Stimulated activated CD4-positive, alpha-beta T cell treated with anti-CD3 and anti-CD28 coated beads, Interleukin-4, amount 100 ng/mL, for 48 hours (primary cell): Measurements from ENCODE around the gene SLC9A8.
"Not testable (repeated sequence)": the region's sequence is repeated elsewhere in the genome, so short reads cannot be mapped to it uniquely, and the experiment has no call there.

Experiments
- DNase-seq, 2 donors: peaks; one replicate each; pipeline ENCODE4 v3.0.0-alpha.2; 2020; ENCODE audit warnings: low read depth in 2 of 2

Gene SLC9A8

DNA sequence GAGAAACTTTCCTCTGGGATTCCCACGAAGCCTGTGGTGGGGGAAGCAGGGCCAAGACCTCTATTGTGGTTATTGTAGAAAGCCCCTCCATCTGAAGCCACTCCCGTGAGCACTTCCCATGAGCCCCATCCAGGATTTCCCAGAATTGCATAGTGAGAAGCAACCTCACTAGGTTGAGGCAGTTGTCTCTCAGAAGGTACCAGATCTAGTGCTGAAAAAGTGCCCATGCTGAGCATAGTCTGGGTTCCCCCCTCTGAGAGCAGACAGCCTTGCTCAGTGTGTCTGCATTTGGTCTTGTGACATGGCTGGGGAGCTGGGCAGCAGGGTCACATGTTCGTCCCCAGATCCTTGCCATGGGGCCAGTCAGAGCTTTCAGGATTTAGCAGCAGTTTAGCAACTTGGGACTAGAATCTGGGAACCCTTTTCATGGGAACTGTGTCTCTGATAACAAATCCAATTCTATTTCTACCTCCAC lies 38.6 kb downstream of the SLC9A8 start:
- DNase-seq: no peak

DNA sequence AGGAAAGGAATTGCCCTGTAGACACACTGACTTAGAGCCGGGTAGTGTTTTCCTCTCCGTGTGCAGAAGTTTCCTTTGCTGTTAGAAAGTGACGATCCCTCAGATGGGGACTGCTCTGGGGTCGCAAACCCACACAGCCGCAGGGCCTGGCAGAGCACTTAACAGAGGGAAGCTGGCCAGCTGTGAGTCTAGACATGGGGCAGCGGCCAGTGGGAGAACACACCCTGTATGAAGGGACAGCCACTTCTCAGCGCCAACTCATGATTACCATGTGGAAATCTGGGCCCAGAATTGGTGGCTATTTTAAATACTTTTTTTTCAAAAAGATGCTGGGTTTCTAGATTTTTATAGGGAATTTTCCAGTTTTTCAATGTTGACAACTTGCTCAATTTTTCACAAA lies 39.4 kb downstream of the SLC9A8 start:
- no peak for DNase-seq

DNA sequence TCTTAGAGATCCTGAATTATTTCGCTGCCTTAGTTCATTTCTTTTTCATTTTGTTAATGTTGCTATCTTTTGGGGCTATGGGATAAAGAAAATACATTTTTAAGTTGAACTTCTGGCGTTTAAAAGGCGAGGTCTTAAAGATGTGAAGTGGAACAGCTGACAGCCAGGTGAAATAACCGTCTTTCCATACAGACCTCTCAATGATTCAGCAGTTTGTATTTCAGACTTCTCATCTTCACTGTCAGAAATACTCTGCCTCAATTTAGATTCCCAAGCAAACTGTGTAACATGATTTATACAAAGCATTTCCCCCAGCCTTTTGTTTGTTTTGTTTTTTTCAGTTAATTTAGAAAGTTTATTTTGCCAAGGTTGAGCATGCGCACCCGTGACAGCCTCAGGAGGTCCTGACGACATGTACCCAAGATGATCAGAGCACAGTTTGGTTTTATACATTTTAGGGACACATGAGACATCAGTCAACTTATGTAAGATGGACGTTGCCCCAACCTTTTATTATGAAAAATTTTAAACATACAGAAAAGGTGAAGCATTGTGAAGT lies 40.0 kb downstream of the SLC9A8 start:
- no peak for DNase-seq

DNA sequence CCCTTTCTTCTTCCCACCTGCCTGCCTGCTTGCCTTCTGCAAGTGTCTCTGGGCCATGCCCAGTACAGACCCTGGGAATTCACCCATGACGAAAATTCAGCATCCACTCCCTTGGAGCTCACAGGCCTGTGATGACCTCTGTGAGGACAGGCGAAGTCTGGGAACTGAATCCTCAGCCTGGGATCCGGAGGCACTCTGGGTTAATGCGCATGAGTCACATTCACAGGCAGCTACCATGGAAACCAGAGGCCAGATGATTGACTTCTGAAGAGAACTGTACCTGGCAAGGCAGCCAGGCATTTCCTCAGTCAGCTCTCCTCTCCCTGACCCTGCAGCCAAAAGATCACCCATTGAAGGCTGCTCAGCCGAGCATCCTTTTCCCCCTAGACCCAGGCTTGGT lies 41.0 kb downstream of the SLC9A8 start:
- no peak for DNase-seq

DNA sequence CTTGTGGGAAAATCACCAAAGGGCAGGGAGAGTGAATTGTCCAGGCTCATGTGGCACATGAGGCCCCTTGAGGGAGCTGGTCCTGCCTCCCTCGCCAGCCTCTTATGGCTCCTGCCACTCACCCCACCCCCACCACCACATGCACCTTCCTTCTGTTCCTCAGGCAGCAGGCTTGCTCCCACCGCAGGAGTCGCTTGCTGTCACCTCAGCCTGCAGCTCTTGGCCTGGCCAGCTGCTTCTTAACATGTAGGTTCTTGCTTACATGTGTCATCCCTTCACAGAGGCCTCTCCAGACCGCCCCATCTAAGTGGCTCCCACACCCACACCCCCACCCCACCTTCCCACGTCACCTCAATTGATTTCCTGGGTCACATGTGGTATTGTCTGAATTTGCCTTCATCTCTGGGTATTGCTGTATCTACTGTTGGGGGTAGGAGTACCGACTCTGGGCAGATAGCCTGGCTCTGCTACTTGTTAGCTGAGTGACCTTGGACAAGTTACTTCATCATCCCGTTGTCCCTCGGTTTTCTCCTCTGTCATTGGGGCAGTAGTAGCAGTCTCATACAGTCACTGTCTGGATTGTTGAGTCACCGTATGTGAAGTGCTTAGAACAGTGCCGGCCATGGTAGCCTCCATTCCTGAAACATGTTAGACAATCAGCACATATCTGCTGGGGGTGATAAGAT lies 41.7 kb downstream of the SLC9A8 start:
- no peak for DNase-seq

DNA sequence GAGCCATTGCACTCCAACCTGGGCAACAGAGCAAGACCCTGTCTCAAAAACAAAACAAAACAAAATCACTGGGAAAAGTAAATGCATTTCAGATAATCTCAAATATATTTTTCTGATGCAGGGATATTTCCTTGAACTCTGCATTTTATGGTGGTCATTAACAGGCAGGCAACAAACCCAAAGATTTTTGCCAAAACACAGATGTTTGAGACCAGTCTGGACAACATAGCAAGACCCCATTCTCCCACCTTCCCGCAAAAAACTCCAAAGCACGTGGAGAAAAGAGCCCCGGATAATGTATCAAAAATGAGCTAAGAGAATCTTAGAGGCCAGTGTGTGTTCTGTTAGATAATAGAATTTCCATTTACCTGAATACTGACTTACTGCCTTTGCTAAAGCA lies 44.3 kb downstream of the SLC9A8 start:
- DNase-seq: no peak

DNA sequence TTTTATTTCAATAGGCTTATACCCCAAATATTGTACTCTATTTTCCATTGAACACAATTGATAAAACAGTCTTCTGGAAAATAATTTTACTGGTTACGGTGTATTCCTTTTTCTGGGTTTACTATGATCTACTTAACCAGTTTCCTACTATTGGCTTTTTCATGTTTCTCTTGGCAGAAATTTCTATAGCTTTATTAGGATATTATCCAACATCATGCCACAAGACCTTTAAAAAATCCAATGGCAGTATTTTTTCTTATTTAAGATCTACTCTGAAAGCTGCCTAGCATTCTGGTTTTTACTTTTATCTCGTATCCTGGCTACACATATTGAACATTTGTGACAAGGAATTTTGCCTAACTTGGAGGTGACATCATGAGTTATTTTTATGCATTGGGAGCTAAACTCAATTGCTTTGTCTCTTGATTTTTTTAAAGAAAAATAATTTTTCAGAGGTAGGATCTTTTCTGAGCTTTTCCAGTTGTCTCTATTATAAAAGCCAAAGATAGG lies 45.5 kb downstream of the SLC9A8 start:
- no peak for DNase-seq

DNA sequence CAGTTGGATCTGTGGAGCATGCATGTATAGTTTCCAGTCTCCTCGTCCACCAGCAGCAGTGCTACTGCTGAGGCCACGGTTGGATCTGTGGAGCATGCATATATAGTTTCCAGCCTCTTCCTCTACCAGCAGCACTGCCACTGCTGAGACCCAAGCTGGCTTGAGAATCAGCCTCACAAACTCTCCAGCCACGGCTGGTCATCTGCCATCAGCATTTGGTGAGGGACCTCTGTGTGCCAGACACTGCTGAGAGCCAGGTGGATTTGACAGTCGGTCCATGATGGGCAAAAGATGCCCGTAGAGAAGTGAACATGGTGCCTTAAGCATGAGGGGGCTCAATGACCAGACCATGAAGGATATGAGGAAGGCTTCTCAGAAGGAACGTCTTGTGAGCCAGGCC lies 46.4 kb downstream of the SLC9A8 start:
- no peak for DNase-seq

DNA sequence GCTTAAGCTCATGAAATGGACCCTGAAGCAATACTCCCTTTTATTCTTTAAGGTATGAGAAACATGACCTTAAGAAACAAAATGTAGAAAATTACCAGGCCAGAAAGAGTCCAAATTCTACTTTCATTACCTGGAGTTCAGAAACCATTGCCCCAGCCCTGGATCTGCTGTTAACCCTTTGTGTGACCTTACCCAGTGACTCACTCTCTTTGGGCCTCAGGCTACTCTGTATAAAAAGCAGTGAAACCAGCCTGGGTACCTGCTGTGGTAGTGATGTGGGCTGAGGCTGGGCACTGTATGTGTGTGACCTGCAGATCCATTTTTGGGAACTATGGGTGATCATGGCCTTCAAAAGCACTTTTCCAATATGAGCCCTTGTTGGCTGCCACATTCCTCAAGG lies 47.2 kb downstream of the SLC9A8 start:
- no peak for DNase-seq

DNA sequence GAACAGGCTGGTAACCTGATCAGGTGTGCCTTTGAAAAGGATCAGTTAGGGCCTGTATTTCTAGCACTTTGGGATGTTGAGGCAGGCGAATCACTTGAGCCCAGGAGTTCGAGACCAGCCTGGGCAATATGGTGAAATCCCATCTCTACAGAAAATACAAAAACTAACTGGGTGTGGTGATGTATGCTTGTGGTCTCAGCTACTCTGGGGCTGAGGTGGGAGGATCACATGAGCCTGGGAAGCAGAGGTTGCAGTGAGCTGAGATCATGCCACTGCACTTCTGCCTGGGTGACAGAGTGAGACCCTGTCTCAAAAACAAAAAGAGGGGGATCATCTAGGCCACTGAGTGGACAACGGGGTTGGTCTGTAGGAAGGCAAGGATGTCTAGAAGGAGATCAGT lies 48.6 kb downstream of the SLC9A8 start:
- DNase-seq: not testable (repeated sequence)

DNA sequence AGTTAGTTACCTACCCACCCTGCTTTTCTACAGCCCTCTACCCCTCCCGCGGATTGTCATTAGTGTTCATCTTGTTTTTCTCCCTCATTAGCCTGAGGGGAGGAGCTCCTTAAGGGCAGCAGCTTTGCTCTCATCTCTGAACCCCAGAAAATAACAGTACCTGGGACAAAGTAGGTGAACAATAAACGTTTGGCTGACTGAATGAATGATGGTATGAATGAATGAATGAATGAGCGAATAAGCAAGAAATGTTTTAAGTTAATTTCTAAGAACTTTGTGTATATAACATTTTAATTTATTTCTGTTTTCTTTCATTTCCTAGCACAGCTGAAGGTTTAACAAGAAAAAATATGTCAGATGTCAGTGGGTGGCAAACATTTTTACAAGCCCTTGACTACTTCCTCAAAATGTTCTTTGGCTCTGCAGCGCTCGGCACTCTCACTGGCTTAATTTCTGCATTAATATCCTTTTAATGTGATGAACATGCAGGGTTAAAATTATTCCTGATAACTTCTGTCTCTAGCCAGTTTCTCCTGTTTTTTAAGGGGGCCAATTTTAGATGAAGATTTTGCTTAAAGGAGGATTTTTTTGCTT lies 50.1 kb downstream of the SLC9A8 start:
- DNase-seq: no peak

DNA sequence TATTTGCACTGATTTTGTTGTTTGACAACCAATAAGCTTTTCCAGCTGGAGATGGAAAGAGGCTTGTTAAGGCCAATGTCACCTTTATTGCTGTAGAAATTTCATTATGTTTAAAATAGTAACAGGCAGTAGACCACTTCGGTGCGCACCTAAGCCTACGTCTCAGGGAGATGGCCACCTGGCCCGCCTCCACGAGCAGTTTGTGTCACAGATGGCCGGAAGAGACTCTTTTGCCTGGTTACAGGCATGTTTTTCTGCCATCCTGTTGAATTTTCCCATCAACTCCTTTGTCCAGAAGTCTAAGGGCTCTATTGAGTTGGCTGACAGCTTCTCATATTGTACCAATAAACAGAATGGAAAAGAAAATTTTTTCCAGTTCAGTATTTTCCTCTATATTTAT lies 51.0 kb downstream of the SLC9A8 start:
- no peak for DNase-seq

DNA sequence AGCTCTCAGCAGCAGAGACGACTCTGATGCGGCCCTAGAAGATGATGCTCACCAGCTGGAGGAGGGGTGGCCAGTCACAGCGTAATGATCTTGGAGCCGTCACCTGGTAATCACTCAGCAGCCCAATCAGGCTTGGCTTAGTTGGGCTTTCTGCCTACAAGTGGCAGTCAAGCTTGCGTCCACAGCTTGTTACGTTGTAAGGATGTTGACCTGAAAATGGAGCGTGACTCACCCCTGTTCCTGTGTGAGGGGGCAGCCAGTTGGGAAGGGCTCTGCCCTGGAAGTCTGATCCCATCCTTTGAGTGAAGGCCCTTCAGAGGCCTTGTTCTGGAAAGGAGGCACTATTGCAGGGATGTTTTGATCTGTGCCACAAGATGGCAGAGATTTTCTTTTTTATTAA lies 52.9 kb downstream of the SLC9A8 start:
- no peak for DNase-seq

DNA sequence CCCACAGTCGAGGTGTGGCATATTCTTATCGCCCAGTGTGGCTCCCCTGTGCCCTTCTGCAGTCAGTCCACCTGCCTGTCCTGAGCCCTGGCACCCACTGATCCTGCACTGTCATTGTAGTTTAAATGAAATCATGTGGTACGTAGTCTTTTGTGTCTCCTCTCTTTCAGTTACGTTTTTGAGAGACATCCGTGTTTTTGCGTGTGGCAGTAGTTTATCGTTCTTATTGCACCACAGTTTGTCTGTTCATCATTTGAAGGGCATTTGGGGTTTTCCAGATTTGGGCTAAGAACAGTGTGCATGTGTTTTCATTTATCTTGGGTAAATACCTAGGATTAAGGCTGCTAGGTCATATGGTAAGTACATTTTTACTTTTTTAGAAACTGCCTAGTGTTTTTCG lies 53.4 kb downstream of the SLC9A8 start:
- DNase-seq: no peak

DNA sequence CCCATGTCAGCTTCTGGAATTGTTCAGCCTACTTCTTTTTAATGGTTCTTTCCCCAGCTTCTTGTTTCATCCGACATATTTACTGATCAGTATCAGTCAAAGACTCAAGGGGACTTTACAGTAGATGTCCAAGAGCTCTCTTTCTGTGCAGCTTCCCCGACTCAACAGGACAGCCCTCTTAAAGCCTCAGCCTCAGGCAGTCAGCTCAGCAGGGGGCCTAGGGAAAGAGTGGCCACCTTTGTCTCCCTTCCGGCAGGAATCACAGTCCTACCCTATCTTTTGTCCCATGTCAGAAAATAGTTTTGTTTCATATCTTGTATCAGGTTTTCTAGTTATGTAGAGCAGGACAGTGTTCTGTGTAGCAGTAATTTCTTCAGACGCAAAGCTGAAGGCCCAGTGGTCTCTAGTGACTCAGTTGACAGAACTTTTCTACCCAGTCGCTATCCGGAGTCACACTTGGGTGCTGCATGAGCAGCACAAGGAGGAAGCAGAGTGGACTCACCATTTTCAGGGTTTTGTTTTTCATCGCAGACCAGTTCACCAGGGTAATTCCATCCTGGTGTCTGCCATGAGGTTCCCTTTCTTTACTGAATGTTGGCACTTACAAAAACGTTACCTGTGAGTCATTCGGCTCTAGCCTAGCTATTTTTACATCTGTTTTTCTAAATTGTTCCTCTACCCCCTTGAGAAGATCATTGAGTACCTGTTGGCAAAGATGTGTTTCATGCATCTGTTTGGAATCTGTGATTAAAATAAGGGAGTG lies 55.0 kb downstream of the SLC9A8 start:
- DNase-seq: no peak

DNA sequence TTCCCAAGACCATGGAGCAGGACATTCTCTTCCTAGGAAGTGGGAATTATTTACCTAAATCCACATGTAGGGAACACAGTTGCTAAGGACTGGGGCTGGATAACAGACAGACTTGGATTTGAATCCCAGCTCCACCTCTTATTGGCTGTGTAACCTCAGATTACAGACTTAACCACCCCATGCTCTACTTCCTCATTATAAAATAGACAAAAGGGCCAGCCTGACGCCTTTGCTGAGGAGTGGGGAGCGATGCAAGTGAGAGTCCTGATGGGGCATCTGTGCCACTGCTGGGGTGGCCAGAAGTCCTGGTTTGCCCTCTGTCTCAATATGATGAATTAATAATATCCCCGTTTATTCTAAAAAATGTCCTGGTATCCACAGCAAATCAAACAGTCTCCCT lies 55.9 kb downstream of the SLC9A8 start:
- no peak for DNase-seq

DNA sequence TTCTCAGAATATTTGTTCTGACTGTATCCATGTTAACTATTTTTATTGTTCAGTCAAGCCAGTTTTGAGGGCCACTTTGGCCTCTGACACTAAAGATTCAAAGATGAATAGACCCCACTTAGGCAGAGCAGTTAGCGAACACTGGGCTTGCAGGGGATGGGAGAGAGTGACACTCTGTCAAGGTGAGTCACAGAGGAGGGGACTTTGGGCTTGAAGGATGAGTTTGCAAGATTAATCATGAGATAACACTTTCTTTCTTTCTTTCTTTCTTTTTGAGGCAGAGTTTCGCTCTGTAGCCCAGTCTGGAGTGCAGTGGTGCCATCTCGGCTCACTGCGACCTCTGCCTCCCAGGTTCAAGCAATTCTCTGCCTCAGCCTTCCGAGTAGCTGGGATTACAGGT lies 56.3 kb downstream of the SLC9A8 start:
- no peak for DNase-seq

DNA sequence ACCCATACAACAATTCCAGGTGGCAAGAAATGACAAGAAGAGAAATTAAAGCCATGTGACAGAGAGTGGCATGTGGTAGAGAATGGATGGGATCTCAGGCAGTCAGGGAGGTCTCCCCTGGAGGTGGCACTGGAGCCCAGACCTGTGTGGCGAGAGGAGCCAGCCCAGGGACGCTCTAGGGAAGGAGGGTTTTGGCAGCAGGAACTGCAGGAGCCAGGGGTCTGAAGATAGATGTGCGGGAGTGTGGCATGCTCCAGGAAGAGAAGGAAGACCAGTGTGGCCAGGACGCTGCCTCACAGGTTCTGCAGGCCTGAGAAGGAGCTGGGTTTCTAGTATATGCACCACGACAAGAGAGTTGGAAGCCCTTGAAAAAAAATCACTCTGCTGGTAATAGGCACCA lies 57.6 kb downstream of the SLC9A8 start:
- DNase-seq: no peak

DNA sequence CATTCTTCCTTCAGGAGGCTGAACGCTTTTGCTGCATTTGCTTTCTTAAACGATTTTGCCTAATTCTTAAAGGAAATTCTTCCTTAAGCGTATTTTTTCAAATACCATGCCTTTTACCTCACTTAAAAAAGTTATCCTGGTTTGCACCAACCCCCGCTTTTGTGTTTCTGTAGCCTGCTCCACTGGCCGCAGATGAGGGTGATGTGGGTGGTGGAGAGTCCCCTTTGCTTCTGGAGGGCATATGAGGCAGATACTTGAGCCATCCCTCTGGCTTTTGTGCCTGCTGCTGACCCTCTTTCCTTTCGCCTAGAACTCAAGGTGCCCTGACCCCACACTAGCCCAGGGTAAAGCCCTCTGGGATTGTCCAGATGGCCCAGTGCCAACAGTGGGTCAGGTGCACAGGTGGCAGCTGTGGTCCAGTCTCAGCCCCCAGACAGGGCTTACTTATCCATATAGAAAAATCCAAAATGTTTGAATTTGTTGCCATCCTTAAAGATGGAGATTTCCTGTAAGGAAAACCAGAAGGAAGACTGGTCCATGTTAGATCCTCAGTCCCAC lies 58.8 kb downstream of the SLC9A8 start:
- DNase-seq: no peak

DNA sequence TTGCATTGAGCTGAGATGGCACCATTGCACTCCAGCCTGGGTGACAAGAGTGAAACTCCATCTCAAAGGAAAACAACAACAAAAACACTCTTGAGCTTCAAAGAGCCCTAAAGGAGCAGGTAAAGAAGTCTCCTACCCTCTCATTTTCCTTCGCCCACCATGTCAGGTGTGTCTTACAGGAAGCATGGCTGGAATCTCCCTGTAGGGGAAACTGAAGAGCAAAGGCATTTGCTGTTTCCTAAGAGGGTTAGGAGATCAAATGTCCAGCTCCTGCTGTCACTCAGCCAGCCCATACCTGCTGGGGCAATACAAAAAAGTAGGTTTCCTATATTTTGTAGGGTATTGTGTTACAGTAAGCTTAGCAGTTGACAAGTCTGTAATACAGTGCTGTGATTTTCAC lies 59.4 kb downstream of the SLC9A8 start:
- DNase-seq: no peak

DNA sequence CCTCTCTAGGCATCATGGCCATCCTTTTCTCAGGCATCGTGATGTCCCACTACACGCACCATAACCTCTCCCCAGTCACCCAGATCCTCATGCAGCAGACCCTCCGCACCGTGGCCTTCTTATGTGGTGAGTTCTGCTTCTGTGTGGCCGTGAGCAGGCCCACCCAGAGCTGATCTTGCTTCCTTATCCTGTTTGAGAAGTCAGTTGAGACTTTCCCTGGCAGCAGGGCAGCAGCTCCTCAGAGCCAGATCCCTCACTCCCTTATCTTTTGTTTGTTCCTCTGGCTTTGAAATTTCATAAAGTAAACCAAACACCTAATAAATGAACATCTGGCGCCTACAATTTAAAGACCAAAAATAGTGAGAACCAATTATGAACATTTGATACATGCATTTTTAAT lies 62.1 kb downstream of the SLC9A8 start:
- no peak for DNase-seq

DNA sequence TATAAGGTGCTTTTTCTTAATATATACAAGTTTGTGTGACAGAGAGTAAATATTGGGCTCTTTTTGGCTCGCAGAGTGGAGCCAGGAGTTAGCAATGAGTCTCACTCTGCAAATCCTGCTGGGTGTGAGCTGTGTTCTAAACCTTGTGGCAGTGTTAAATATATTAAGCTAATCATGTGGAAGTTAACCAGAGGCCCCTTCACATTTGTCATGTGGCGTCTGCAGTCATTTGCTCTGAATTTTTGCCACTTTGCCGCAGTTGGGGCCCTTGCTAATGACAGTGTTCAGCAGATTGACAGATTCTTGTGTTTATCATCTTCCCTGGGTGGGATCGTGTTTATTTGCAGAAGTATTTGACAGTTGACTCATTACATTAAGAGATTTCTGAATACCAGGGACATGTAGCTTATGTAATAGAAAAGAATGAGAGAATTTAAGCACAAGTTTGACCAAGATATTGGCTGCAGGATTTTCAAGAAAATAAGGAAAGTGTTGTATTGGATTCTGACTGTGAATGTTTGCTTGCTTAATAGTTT lies 64.8 kb downstream of the SLC9A8 start:
- no peak for DNase-seq
